GM18861 (cell line): Measurements from ENCODE around the gene MISP3.
A peak's percentile ranks its signal among the peaks of the same experiment; 100 is the strongest.
"Not testable (repeated sequence)": the region's sequence is repeated elsewhere in the genome, so short reads cannot be mapped to it uniquely, and the experiment has no call there.

Experiments used
- ATAC-seq: cut with Tn5 transposase; IDR thresholded peaks from one replicate; pipeline ENCODE4 v1.9.1; 2021; ENCODE audit not compliant: unreplicated experiment

The MISP3 gene

GRCh38 chr19:14072535-14073260 is at the start of gene MISP3:
Gene MISP3, plus strand, starts transcription at chr19:14072786. Its CDS starts 524 bp downstream, at chr19:14073310.
- no peak for ATAC-seq

- no peak for ATAC-seq
These were observed 49.0 kb upstream of the MISP3 start for GRCh38 chr19:14023404-14024235.

- not testable (repeated sequence) for ATAC-seq
These were observed 45.9 kb upstream of the MISP3 start for GRCh38 chr19:14026652-14027192.

GRCh38 chr19:14027856-14028450 is 44.6 kb upstream of the MISP3 start, which contains the start of gene RLN3:
Gene RLN3, plus strand, starts transcription at chr19:14028148. Its CDS starts 57 bp downstream, at chr19:14028205.
- no peak for ATAC-seq

GRCh38 chr19:14028901-14029300 is 43.7 kb upstream of the MISP3 start:
- ATAC-seq: no peak

- no peak for ATAC-seq
These were observed 41.4 kb upstream of the MISP3 start for GRCh38 chr19:14030997-14031718.

GRCh38 chr19:14031719-14032480 is 40.7 kb upstream of the MISP3 start, which contains the start of gene IL27RA:
Gene IL27RA, plus strand, starts transcription at chr19:14031762. Its CDS starts 111 bp downstream, at chr19:14031873.
- ATAC-seq: peak; percentile 52

GRCh38 chr19:14033946-14034345 is 38.6 kb upstream of the MISP3 start:
- ATAC-seq: no peak

GRCh38 chr19:14035159-14035558 is 37.4 kb upstream of the MISP3 start:
- ATAC-seq: not testable (repeated sequence)

GRCh38 chr19:14035706-14036105 is 36.9 kb upstream of the MISP3 start:
- no peak for ATAC-seq

GRCh38 chr19:14039181-14039580 is 33.4 kb upstream of the MISP3 start:
- ATAC-seq: no peak

GRCh38 chr19:14042659-14043608 is 29.7 kb upstream of the MISP3 start:
- not testable (repeated sequence) for ATAC-seq

- ATAC-seq: not testable (repeated sequence)
These were observed 24.7 kb upstream of the MISP3 start for GRCh38 chr19:14047866-14048265.

- ATAC-seq: no peak
These were observed 24.0 kb upstream of the MISP3 start for GRCh38 chr19:14048443-14049153.

GRCh38 chr19:14050512-14050911 is 22.1 kb upstream of the MISP3 start:
- ATAC-seq: no peak

GRCh38 chr19:14050961-14051360 is 21.6 kb upstream of the MISP3 start:
- not testable (repeated sequence) for ATAC-seq

- ATAC-seq: no peak
These were observed 20.6 kb upstream of the MISP3 start for GRCh38 chr19:14051980-14052379.

- ATAC-seq: no peak
These were observed 20.1 kb upstream of the MISP3 start for GRCh38 chr19:14052470-14052869.
